ENCODE results near the gene S100A13. TPM values are rescaled to one million over a fixed set of nuclear protein-coding genes. Genes with fewer than 3 reads are reported as not detected.

The S100A13 gene
- total and polyA plus RNA-seq, 10 of the 15 experiments (the other 5 are each of a cell fraction or from before 2014, with no cell fraction given) = 5.7 to 30.9 (median 9.1) TPM

GRCh38 chr1:153670859-153671627, 43.7 kb upstream of the S100A13 start, which contains the start of gene ILF2 (continued):
- TF ChIP-seq KDM1A (IDR thresholded peaks at IDR 0.05; ENCODE audit: borderline replicate concordance) (no peak), ELK1 (IDR thresholded peaks at IDR 0.05; ENCODE audit: low read depth, low read length) (0 out of 2 replicates have a peak, but pooled peaks have one; percentile 33), LARP7 (IDR thresholded peaks at IDR 0.05) (no peak; the same call in 1 of the 2 replicates), HDGF (IDR thresholded peaks at IDR 0.05) (no peak), SPI1 (IDR thresholded peaks at IDR 0.05; ENCODE audit: borderline replicate concordance, insufficient read depth, low read depth, low read length) (no peak), RAD51 (IDR thresholded peaks at IDR 0.05) (no peak; the same call in 1 of the 2 replicates), NFYA (IDR thresholded peaks at IDR 0.05; ENCODE audit: borderline replicate concordance, low read depth, low read length) (no peak), SREBF1 (IDR thresholded peaks at IDR 0.05; ENCODE audit: low read length) (no peak), ATF3 (IDR thresholded peaks at IDR 0.05; ENCODE audit: borderline replicate concordance, extremely low read depth, low read depth, low read length) (no peak), MTA3 (IDR thresholded peaks at IDR 0.05; ENCODE audit: borderline replicate concordance, low read length) (peak; percentile 70; the same call in 1 of the 2 replicates), ETV6 (conservative IDR thresholded peaks at IDR 0.05 in 1 of 2, IDR thresholded peaks at IDR 0.05 in 1 of 2; ENCODE audit: borderline replicate concordance in 1 of 2, low read depth in 1 of 2) (no peak; a peak in 1 of 4 replicates), HDAC2 (IDR thresholded peaks at IDR 0.05) (0 out of 2 replicates have a peak, but pooled peaks have one; percentile 9), MYC (IDR thresholded peaks at IDR 0.05; ENCODE audit: insufficient read depth, insufficient read length, insufficient replicate concordance, low read length, severe bottlenecking) (peak; percentile 55), WRNIP1 (IDR thresholded peaks at IDR 0.05; ENCODE audit: borderline replicate concordance, low read depth, low read length) (no peak), EGR1 (IDR thresholded peaks at IDR 0.05; ENCODE audit: borderline replicate concordance in 1 of 2, low read depth in 2 of 2, low read length in 2 of 2) (peak in 1 of 2 experiments; percentile 33; a peak in 1 of 3 replicates), HCFC1 (IDR thresholded peaks at IDR 0.05; ENCODE audit: low read length) (peak; percentile 43), POLR2AphosphoS2 (IDR thresholded peaks at IDR 0.05; ENCODE audit: low read depth, low read length) (peak; percentile 78; the same call in 1 of the 2 replicates), PML (IDR thresholded peaks at IDR 0.05; ENCODE audit: low read length) (peak; percentile 94), SKIL (IDR thresholded peaks at IDR 0.05; ENCODE audit: low read depth, poor library complexity, severe bottlenecking) (peak; percentile 95), E4F1 (IDR thresholded peaks at IDR 0.05; ENCODE audit: borderline replicate concordance, partially characterized antibody) (no peak), JUNB (IDR thresholded peaks at IDR 0.05) (peak; percentile 8; the same call in 1 of the 2 replicates), ATF7 (IDR thresholded peaks at IDR 0.05; ENCODE audit: low read depth) (peak; percentile 94)
